ENCODE results near the gene FRY.

Gene FRY

GRCh38 chr13:32300406-32300805 lies 268.8 kb downstream of the FRY start:
- no peaks in the 10 kb centered on the region for H3K36me3 ChIP-seq (ENCODE audit: control insufficient read depth, insufficient read depth, low read length)
- H3K27me3 ChIP-seq (ENCODE audit: control insufficient read depth, insufficient read depth, low read length): no peaks in the 10 kb centered on the region
- no peak overlapping the region for H3K27ac ChIP-seq (ENCODE audit: low read depth, low read length)
- no peaks in the 10 kb centered on the region for H3K9me3 ChIP-seq (ENCODE audit: control insufficient read depth, insufficient read depth, low read length)
- H3K4me1 ChIP-seq (ENCODE audit: control insufficient read depth, insufficient read depth, low read length): no peaks in the 10 kb centered on the region
- H3K4me3 ChIP-seq (ENCODE audit: low read depth, low read length): no peak overlapping the region
- H3K9ac ChIP-seq (ENCODE audit: low read depth, low read length): no peak overlapping the region

GRCh38 chr13:32300920-32301319 lies 269.3 kb downstream of the FRY start:
- Histone ChIP-seq H3K4me1 (ENCODE audit: control insufficient read depth, insufficient read depth, low read length) (no peaks in the 10 kb centered on the region), H3K9ac (ENCODE audit: low read depth, low read length) (no peak overlapping the region), H3K27me3 (ENCODE audit: control insufficient read depth, insufficient read depth, low read length) (no peaks in the 10 kb centered on the region), H3K27ac (ENCODE audit: low read depth, low read length) (no peak overlapping the region), H3K9me3 (ENCODE audit: control insufficient read depth, insufficient read depth, low read length) (no peaks in the 10 kb centered on the region), H3K4me3 (ENCODE audit: low read depth, low read length) (no peak overlapping the region), H3K36me3 (ENCODE audit: control insufficient read depth, insufficient read depth, low read length) (no peaks in the 10 kb centered on the region)

- H3K9me3 ChIP-seq (ENCODE audit: control insufficient read depth, insufficient read depth, low read length): no peaks in the 10 kb centered on the region
- no peak overlapping the region for H3K9ac ChIP-seq (ENCODE audit: low read depth, low read length)
- H3K27me3 ChIP-seq (ENCODE audit: control insufficient read depth, insufficient read depth, low read length): no peaks in the 10 kb centered on the region
- no peaks in the 10 kb centered on the region for H3K4me1 ChIP-seq (ENCODE audit: control insufficient read depth, insufficient read depth, low read length)
- no peak overlapping the region for H3K27ac ChIP-seq (ENCODE audit: low read depth, low read length)
- no peaks in the 10 kb centered on the region for H3K36me3 ChIP-seq (ENCODE audit: control insufficient read depth, insufficient read depth, low read length)
- no peak overlapping the region for H3K4me3 ChIP-seq (ENCODE audit: low read depth, low read length)
Observed at GRCh38 chr13:32302461-32302860, 270.9 kb downstream of the FRY start.

- H3K4me3 ChIP-seq (ENCODE audit: low read depth, low read length): no peak overlapping the region
- no peaks in the 10 kb centered on the region for H3K27me3 ChIP-seq (ENCODE audit: control insufficient read depth, insufficient read depth, low read length)
- no peak overlapping the region for H3K9ac ChIP-seq (ENCODE audit: low read depth, low read length)
- no peaks in the 10 kb centered on the region for H3K9me3 ChIP-seq (ENCODE audit: control insufficient read depth, insufficient read depth, low read length)
- no peaks in the 10 kb centered on the region for H3K4me1 ChIP-seq (ENCODE audit: control insufficient read depth, insufficient read depth, low read length)
- no peaks in the 10 kb centered on the region for H3K36me3 ChIP-seq (ENCODE audit: control insufficient read depth, insufficient read depth, low read length)
- H3K27ac ChIP-seq (ENCODE audit: low read depth, low read length): no peak overlapping the region
Observed at GRCh38 chr13:32305646-32306045, 274.1 kb downstream of the FRY start.

- Histone ChIP-seq H3K27ac (ENCODE audit: low read depth, low read length) (no peak overlapping the region), H3K4me3 (ENCODE audit: low read depth, low read length) (no peak overlapping the region), H3K9ac (ENCODE audit: low read depth, low read length) (no peak overlapping the region)
Observed at GRCh38 chr13:32309312-32310133, 277.9 kb downstream of the FRY start.

GRCh38 chr13:32310134-32310706 lies 278.6 kb downstream of the FRY start:
- H3K27ac ChIP-seq (ENCODE audit: low read depth, low read length): no peak overlapping the region
- H3K36me3 ChIP-seq (ENCODE audit: control insufficient read depth, insufficient read depth, low read length): no peaks in the 10 kb centered on the region
- H3K9ac ChIP-seq (ENCODE audit: low read depth, low read length): no peak overlapping the region
- H3K9me3 ChIP-seq (ENCODE audit: control insufficient read depth, insufficient read depth, low read length): no peaks in the 10 kb centered on the region
- no peak overlapping the region for H3K4me3 ChIP-seq (ENCODE audit: low read depth, low read length)
- H3K27me3 ChIP-seq (ENCODE audit: control insufficient read depth, insufficient read depth, low read length): no peaks in the 10 kb centered on the region
- no peaks in the 10 kb centered on the region for H3K4me1 ChIP-seq (ENCODE audit: control insufficient read depth, insufficient read depth, low read length)

More at GRCh38 chr13:32309312-32310133, 277.9 kb downstream of the FRY start:
- Histone ChIP-seq H3K27me3 (ENCODE audit: control insufficient read depth, insufficient read depth, low read length) (no peaks in the 10 kb centered on the region), H3K4me1 (ENCODE audit: control insufficient read depth, insufficient read depth, low read length) (no peaks in the 10 kb centered on the region), H3K9me3 (ENCODE audit: control insufficient read depth, insufficient read depth, low read length) (no peaks in the 10 kb centered on the region), H3K36me3 (ENCODE audit: control insufficient read depth, insufficient read depth, low read length) (no peaks in the 10 kb centered on the region)

- Histone ChIP-seq H3K27me3 (ENCODE audit: control insufficient read depth, insufficient read depth, low read length) (no peaks in the 10 kb centered on the region), H3K9me3 (ENCODE audit: control insufficient read depth, insufficient read depth, low read length) (no peaks in the 10 kb centered on the region), H3K4me1 (ENCODE audit: control insufficient read depth, insufficient read depth, low read length) (peaks cover 4% of the 10 kb centered on the region)
Observed at GRCh38 chr13:32311188-32311897, 279.8 kb downstream of the FRY start.

GRCh38 chr13:32314271-32315237 lies 283.0 kb downstream of the FRY start:
- peak overlapping the region; percentile 91 for H3K4me3 ChIP-seq (ENCODE audit: low read depth, low read length)
- H3K36me3 ChIP-seq (ENCODE audit: control insufficient read depth, insufficient read depth, low read length): peaks cover 12% of the 10 kb centered on the region
- H3K27me3 ChIP-seq (ENCODE audit: control insufficient read depth, insufficient read depth, low read length): no peaks in the 10 kb centered on the region
- H3K27ac ChIP-seq (ENCODE audit: low read depth, low read length): peak overlapping the region; percentile 95
- no peaks in the 10 kb centered on the region for H3K9me3 ChIP-seq (ENCODE audit: control insufficient read depth, insufficient read depth, low read length)
- peak overlapping the region; percentile 97 for H3K9ac ChIP-seq (ENCODE audit: low read depth, low read length)
- peaks cover 8% of the 10 kb centered on the region for H3K4me1 ChIP-seq (ENCODE audit: control insufficient read depth, insufficient read depth, low read length)

More at GRCh38 chr13:32311188-32311897, 279.8 kb downstream of the FRY start:
- no peaks in the 10 kb centered on the region for H3K36me3 ChIP-seq (ENCODE audit: control insufficient read depth, insufficient read depth, low read length)
- H3K4me3 ChIP-seq (ENCODE audit: low read depth, low read length): no peak overlapping the region
- H3K27ac ChIP-seq (ENCODE audit: low read depth, low read length): no peak overlapping the region
- H3K9ac ChIP-seq (ENCODE audit: low read depth, low read length): no peak overlapping the region

GRCh38 chr13:32315238-32316027 lies 283.9 kb downstream of the FRY start, which contains the start of the genes BRCA2 and ZAR1L:
Gene BRCA2 (plus strand): TSS chr13:32315508. CDS start chr13:32316461, 953 bp downstream.
Gene ZAR1L (minus strand): TSS chr13:32315363. CDS start chr13:32311925, 3,438 bp downstream.
- peaks cover 8% of the 10 kb centered on the region for H3K4me1 ChIP-seq (ENCODE audit: control insufficient read depth, insufficient read depth, low read length)
- H3K27me3 ChIP-seq (ENCODE audit: control insufficient read depth, insufficient read depth, low read length): no peaks in the 10 kb centered on the region
- H3K27ac ChIP-seq (ENCODE audit: low read depth, low read length): peak within 1 kb of the TSS; percentile 95
- H3K4me3 ChIP-seq (ENCODE audit: low read depth, low read length): peak within 1 kb of the TSS; percentile 91
- H3K9me3 ChIP-seq (ENCODE audit: control insufficient read depth, insufficient read depth, low read length): no peaks in the 10 kb centered on the region
- peaks cover 21% of the 10 kb centered on the region for H3K36me3 ChIP-seq (ENCODE audit: control insufficient read depth, insufficient read depth, low read length)
- H3K9ac ChIP-seq (ENCODE audit: low read depth, low read length): peak within 1 kb of the TSS; percentile 97

GRCh38 chr13:32316028-32316339 lies 284.4 kb downstream of the FRY start:
- H3K9ac ChIP-seq (ENCODE audit: low read depth, low read length): peak overlapping the region; percentile 97
- H3K27me3 ChIP-seq (ENCODE audit: control insufficient read depth, insufficient read depth, low read length): no peaks in the 10 kb centered on the region
- H3K27ac ChIP-seq (ENCODE audit: low read depth, low read length): peak overlapping the region; percentile 95
- H3K9me3 ChIP-seq (ENCODE audit: control insufficient read depth, insufficient read depth, low read length): no peaks in the 10 kb centered on the region
- H3K4me3 ChIP-seq (ENCODE audit: low read depth, low read length): peak overlapping the region; percentile 91
- peaks cover 27% of the 10 kb centered on the region for H3K36me3 ChIP-seq (ENCODE audit: control insufficient read depth, insufficient read depth, low read length)
- peaks cover 8% of the 10 kb centered on the region for H3K4me1 ChIP-seq (ENCODE audit: control insufficient read depth, insufficient read depth, low read length)

All from HUES48 (cell line).